SK-N-SH treated with all-trans-retinoic acid at 6 μM for 48 hours (cell line): Measurements from ENCODE around the gene METTL13.
A peak's percentile ranks its signal among the peaks of the same experiment; 100 is the strongest.

Source experiments
- ATAC-seq: fragments of 200-7000 bp; cut with Tn5 transposase; 3 replicates; pipeline ENCODE4 v1.9.1; 2020; ENCODE audit warnings: mild to moderate bottlenecking, moderate library complexity
- ARNTL ChIP-seq: fragments of 450-650 bp; formaldehyde crosslinking; IDR thresholded peaks from 2 replicates; pipeline ENCODE4 v1.5.0; 2020; ENCODE audit warnings: low read depth, mild to moderate bottlenecking, moderate library complexity, borderline replicate concordance
- BACH2 ChIP-seq: fragments of 250-450 bp; sonication (Bioruptor Pico); IDR thresholded peaks from 2 replicates; pipeline ENCODE4 v1.9.0; 2021; ENCODE audit warnings: mild to moderate bottlenecking, borderline replicate concordance
- CSDC2 ChIP-seq: fragments of 250-450 bp; sonication (Bioruptor Pico); IDR thresholded peaks from 2 replicates; pipeline ENCODE4 v1.5.0; 2020; ENCODE audit warnings: mild to moderate bottlenecking, moderate library complexity
- CSRNP3 ChIP-seq: fragments of 250-450 bp; sonication (Bioruptor Pico); IDR thresholded peaks from 2 replicates; pipeline ENCODE4 v1.5.1; 2021; ENCODE audit warnings: mild to moderate bottlenecking, moderate library complexity
- ESRRG ChIP-seq: fragments of 250-450 bp; sonication (Bioruptor Pico); IDR thresholded peaks from 2 replicates; pipeline ENCODE4 v1.6.1; 2021; ENCODE audit warnings: mild to moderate bottlenecking
- ISL1 ChIP-seq: fragments of 250-450 bp; sonication (Bioruptor Pico); IDR thresholded peaks from 2 replicates; pipeline ENCODE4 v2.1.2; 2022; ENCODE audit warnings: mild to moderate bottlenecking, moderate library complexity
- PATZ1 ChIP-seq: fragments of 250-450 bp; sonication (Bioruptor Pico); IDR thresholded peaks from 2 replicates; pipeline ENCODE4 v1.8.0; 2020; ENCODE audit warnings: mild to moderate bottlenecking, moderate library complexity, borderline replicate concordance
- TCF4 ChIP-seq: fragments of 250-450 bp; sonication (Bioruptor Pico); IDR thresholded peaks from 2 replicates; pipeline ENCODE4 v1.8.0; 2021; ENCODE audit warnings: mild to moderate bottlenecking, moderate library complexity, borderline replicate concordance
- TOX ChIP-seq: fragments of 250-450 bp; sonication (Bioruptor Pico); IDR thresholded peaks from 2 replicates; pipeline ENCODE4 v1.8.0; 2021; ENCODE audit warnings: mild to moderate bottlenecking, moderate library complexity, borderline replicate concordance
- TSHZ2 ChIP-seq: fragments of 250-450 bp; sonication (Bioruptor Pico); IDR thresholded peaks from 2 replicates; pipeline ENCODE4 v1.5.0; 2020; ENCODE audit warnings: mild to moderate bottlenecking, moderate library complexity
- ZC3H10 ChIP-seq: fragments of 250-450 bp; sonication (Bioruptor Pico); IDR thresholded peaks from 2 replicates; pipeline ENCODE4 v1.5.1; 2021; ENCODE audit warnings: mild to moderate bottlenecking, moderate library complexity
- ZFP3 ChIP-seq: fragments of 250-450 bp; sonication (Bioruptor Pico); IDR thresholded peaks from 2 replicates; pipeline ENCODE4 v1.5.0; 2020; ENCODE audit warnings: mild to moderate bottlenecking, moderate library complexity
- ZFP30 ChIP-seq: fragments of 450-650 bp; formaldehyde crosslinking; IDR thresholded peaks from 2 replicates; pipeline ENCODE4 v1.5.0; 2022; ENCODE audit warnings: mild to moderate bottlenecking, moderate library complexity
- ZNF565 ChIP-seq: fragments of 450-650 bp; formaldehyde crosslinking; conservative IDR thresholded peaks from 2 replicates; pipeline ENCODE4 v1.5.0; 2020; ENCODE audit warnings: low read depth, mild to moderate bottlenecking, moderate library complexity
- ZNF70 ChIP-seq: fragments of 450-650 bp; formaldehyde crosslinking; IDR thresholded peaks from 2 replicates; pipeline ENCODE4 v1.5.0; 2020; ENCODE audit warnings: mild to moderate bottlenecking, moderate library complexity

The METTL13 gene

GRCh38 chr1:171790318-171790717 is 8.9 kb downstream of the METTL13 start (continued):
- TF ChIP-seq TSHZ2 (CRISPR knock-in tag) = no peak

GRCh38 chr1:171792656-171793369 is 11.4 kb downstream of the METTL13 start:
- TF ChIP-seq PATZ1 (CRISPR knock-in tag) (no peak), TCF4 (CRISPR knock-in tag) (no peak), TOX (CRISPR knock-in tag) (no peak), CSDC2 (no peak), ISL1 (CRISPR knock-in tag) (no peak), TSHZ2 (CRISPR knock-in tag) (no peak), CSRNP3 (no peak), ZFP30 (no peak), ZNF70 (no peak)
- no peak for ATAC-seq

- no peak for ATAC-seq
- TF ChIP-seq ZNF70 = no peak
- TF ChIP-seq CSRNP3 = no peak
- TF ChIP-seq ZNF565 (CRISPR knock-in tag) = no peak
- TF ChIP-seq ZC3H10 = no peak
- no peak for TF ChIP-seq ESRRG (CRISPR knock-in tag)
Measured at GRCh38 chr1:171793636-171794035, 12.2 kb downstream of the METTL13 start.

- ATAC-seq = peak; percentile 82
- no peak for TF ChIP-seq CSDC2
- TF ChIP-seq TSHZ2 (CRISPR knock-in tag) = no peak
- no peak for TF ChIP-seq BACH2
- no peak for TF ChIP-seq TCF4 (CRISPR knock-in tag)
- no peak for TF ChIP-seq CSRNP3
- no peak for TF ChIP-seq PATZ1 (CRISPR knock-in tag)
- no peak for TF ChIP-seq ARNTL (CRISPR knock-in tag)
- no peak for TF ChIP-seq ISL1 (CRISPR knock-in tag)
- no peak for TF ChIP-seq ZFP3 (CRISPR knock-in tag)
Measured at GRCh38 chr1:171794085-171794484, 12.6 kb downstream of the METTL13 start.
